Brain pericyte (primary cell): Measurements from ENCODE around the gene GID4.

Experiments
- DNase-seq: peaks from one replicate; pipeline ENCODE4 v3.0.0-alpha.2; 2012; ENCODE audit warnings: low read depth, low spot score

Gene GID4

DNA sequence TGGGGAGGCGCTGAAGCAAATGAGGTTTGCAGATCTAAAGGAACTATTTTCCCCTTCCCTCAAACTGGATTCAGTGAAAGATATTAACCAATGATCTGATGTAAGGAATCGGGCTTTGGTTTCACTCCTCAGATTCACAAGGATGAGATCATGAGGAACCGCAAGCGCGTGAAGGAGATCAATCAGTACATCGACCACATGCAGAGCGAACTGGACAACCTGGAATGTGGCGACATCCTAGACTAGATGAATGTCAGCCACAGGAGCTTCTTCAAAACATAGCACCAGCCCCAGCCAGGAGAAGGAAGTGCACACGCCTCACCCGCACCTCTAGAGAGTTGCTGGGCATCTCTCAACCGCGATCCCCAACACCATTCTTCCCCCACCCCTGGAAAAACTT, 22.8 kb upstream of the GID4 start:
- DNase-seq: no peak

GRCh38 chr17:18017958-18018357, 21.2 kb upstream of the GID4 start:
- DNase-seq: no peak

DNA sequence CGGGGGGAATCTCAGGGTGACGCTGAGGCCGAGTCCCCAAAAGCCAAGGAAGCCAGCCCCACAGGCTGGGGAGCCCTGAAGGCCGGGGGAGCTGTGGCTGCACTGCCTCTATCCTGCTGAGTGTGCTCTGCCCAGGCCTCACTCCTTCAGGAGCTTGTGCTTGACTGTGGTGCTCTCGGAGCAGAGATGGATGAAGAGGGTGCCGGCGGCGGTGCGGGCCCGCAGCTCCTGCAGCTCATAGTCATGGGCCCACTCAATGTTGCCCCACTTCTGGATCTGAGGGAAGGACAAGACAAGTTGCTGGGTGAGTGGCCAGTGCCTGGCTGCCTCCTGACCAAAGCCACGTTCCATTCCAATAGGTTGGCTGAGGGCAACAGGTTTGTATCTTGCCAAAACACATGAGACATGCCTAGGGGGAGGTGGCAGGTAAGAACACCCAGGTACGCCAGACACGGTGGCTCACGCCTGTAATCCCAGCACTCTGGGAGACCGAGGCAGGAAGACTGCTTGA, 20.7 kb upstream of the GID4 start:
- DNase-seq: no peak

- no peak for DNase-seq
Observed at GRCh38 chr17:18019838-18020154, 19.4 kb upstream of the GID4 start.

- DNase-seq: no peak
Observed at GRCh38 chr17:18020971-18021370, 18.2 kb upstream of the GID4 start.

GRCh38 chr17:18021372-18021771, 17.8 kb upstream of the GID4 start:
- DNase-seq: no peak

DNA sequence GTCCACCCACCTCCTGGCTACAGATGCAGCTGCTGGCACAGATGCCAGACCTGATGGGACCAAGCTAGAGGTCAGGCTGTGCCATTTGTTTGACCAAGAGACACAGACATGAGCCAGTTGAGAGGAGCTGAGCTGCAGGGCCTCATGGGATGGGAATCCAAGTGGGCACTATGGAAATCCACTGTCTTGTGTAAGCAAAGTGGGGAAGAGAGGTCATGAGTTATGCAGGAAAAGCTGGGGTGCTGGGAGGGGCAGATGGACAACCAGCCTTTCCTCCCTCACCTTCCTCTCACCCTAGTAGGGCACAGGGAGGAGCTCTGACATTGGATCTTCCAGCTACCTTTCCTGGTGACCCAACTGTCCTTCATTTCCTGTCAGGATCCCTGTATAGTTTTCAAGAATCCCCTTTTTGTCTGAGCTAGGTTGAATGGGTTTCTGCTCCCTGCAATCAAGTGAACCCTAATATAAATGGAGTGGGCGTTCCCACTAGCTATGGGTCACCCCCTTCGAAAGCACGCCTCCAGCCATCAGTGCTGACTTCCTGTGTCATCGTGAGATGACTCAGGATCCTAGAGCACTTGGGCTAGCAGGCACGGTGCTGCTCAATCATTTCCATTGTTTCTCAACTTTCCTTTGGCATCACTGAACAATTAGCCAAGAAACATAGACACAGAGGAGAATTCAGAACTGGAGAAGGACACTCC, 13.8 kb upstream of the GID4 start:
- no peak for DNase-seq

- DNase-seq: no peak
Observed at GRCh38 chr17:18025945-18026776, 13.0 kb upstream of the GID4 start.

DNA sequence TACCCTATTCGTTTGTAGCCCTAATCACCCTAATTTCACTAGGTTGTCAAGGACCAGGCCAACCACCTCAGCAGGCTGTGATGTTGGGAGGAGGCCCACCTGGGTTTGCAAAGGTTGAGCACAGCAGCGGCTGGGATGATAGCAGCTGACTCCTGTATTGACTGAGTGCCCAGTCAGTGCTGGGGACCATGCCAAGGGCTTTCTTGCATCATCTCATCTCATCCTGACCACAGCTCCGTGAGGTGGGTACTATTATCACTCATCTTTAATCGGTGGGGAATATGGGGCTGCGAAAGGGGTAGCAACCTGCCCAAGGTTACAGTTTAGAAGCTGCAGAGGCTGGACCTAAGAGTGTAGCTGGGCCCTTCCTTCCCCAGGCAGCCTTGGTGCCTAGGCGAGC, 11.9 kb upstream of the GID4 start:
- DNase-seq: no peak

DNA sequence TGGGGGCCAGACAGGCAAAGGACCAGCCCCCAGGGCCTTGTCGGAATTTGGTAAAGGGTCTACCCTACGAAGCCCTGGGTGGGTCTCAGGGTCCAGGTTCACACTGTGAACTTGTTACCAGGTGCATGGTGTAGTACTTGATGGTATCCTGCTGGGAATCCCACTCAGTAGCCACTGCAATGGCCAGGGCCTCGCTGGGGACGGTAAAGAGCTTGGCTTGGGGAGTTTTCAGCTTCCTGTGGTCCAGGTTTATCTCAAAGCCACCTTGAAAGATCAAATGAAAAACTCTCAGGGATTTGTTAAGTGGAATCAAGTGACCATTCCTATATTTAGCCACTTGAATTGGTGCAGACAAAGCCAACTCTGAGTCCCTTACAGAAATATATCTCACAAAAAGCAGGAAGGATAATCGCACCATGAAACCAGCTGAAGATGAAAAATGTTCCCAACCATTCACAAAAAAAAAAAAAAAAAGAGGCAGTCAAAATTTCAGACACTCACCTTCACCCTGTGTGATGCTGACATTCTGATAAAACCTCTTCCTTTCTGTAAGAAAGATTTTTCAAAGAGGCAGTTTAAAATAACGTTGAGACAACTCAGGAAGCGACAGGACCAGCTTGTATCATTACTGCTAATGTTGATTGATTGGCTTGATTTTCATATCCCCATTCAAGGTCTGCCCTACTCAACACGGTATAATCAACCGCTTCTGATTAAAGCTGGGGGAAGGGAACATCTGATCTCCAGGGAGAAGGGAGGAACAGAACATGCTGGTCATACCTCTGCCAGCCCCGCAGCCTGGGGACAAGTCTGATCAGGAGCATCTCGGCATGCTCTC, 10.9 kb upstream of the GID4 start:
- no peak for DNase-seq

DNA sequence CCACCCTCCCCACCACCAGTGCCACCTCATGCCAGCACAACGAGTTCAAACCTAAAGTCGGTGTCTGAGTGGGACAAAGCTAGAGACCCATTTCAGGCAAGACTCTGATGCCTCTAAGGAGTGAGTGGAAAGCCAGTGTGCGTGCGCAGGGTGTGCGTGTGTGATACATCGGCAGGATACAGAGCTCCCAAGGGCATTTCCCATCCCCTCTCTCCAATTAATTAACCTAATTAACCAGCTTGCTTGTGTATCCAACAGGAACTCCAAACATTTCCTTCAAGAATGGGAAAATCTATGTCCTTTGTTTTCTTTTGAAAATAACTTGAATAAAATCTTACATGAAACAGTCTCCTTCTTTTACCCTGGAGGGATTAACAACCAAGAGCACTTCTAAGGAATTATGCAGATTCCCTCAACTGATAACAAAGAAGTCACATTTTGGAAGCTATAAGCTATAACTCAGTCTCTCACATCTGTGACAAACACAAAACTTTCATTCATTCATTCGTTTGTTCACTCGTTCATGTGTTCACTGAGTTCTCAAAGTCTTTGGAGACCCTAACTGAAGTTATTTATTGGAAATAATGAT, 10.2 kb upstream of the GID4 start:
- no peak for DNase-seq

DNA sequence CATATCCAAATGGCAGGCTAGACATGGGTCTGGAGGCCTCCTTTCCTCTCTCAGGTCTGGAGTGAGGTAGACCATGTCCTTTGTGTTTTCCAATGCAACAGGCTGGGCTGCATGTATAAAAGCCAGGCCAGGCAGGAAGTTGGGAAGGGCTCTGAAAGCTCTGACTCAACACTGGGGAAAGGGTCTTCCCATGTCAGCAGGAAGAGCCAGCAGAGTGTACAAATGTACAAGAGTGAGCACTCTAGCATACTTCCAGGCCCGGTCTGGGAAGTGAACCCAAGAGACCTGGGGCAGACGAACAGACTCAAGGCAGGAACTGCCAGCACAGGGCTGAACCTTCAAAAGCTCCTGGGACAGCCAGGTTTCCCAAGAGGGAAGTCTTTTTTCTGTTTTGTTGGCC, 7.3 kb upstream of the GID4 start:
- no peak for DNase-seq

- peak; percentile 36 for DNase-seq
Observed at GRCh38 chr17:18033442-18034099, 5.6 kb upstream of the GID4 start.

GRCh38 chr17:18035704-18036103, 3.5 kb upstream of the GID4 start:
- DNase-seq: no peak

DNA sequence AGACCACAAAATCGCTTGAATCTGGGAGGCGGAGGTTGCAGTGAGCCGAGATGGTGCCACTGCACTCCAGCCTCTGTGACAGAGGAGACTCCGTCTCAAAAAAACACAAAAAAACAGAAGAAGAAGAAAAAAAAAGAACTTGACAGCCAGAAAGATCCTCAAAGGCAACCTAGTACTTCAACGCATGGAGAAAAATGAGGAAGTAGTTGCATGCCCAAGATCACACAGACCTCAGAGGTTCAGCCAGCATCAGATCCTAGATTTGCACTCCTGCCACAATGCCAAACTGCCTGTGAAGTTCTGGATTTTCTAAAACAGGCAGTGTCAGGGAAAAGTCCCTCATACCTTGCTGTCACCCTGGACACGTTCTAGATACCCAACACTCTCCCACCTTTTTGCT, 1.7 kb upstream of the GID4 start:
- no peak for DNase-seq

- DNase-seq: no peak
Observed at GRCh38 chr17:18038149-18038850, 908 bp upstream of the GID4 start.

DNA sequence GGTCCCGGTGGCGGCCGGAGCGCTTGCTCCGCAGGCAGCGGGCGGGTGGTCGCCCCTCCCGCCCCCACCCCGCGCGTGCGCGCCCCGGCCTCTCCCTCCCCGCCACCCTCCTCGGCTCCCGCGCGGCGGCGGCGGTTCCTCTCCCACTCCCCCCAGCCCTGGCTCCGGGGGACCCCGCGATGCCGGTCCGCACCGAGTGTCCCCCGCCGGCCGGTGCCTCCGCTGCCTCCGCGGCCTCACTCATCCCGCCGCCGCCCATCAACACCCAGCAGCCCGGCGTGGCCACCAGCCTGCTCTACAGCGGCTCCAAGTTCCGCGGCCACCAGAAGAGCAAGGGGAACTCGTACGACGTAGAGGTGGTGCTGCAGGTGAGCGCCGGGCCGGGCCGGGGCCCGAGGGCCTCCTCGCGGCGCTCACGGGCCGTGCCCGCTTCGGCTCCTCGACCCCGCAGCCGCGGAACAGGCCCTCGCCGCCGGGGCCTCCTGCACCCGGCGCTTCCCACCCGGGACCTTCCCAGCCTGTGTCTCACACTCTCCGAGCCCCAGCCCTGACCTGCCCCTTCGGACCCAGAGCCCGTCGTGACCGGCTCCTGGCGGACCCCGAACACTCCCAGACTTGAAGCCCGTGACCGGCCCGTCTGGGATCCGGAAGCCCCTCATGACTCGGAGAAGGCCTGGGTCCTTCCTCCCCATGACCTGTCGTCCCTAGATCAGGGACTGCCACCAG, 490 bp downstream of the GID4 start:
- no peak for DNase-seq

DNA sequence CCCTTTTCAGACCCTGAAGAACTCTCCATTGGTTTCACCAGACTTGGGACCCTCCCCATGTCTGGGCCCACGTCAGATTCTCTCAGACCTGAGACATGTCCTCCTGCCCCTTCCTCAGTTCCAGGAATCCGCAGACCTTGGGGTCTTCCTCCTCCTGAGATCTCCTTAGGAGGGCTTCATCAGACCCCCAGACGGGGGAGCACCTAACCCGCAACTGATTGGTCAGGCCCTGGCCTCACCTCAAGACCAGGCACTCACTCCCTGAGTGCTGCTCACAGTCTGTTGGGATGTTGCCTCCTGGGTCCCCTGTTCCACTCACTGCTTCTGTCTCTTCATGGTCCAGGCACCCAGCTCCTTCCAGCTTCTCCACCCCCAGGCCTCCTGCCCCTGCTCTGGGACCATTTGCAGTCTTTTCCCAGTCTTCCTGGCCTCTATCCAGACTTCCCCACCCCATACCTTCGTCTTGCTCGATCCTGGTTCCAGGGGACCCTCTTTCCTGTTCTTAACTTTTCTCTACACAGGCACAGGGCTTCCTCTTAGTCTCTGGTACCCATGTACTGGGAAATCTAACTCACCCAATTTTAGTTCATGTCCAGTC, 1.2 kb downstream of the GID4 start:
- DNase-seq: no peak

- DNase-seq: no peak
Observed at GRCh38 chr17:18041776-18042175, 2.6 kb downstream of the GID4 start.

DNA sequence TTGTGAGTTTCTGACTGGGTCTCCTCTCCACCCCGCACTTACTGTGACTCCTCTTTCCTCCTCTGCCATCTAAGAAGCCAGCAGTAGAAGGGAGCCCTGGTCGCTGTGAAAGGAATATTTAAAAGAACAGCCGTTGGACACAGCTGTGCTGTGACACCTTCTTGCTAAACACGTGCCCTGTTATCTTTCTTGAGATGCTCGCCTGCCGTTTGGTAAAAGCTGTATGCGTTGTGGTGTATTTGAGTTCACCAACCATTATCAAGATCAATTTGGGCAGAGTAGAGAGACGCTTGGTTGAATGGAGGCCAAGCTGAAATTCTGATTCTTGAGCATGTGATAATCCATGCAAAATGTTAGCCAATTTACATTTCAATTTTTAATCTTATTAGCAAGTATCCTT, 3.8 kb downstream of the GID4 start:
- no peak for DNase-seq
